ENCODE measurements around the gene FOXC2.

- TF ChIP-seq POLR2A (IDR thresholded peaks at IDR 0.05; ENCODE audit: low read depth, low read length) (no peak), ELK1 (IDR thresholded peaks at IDR 0.05; ENCODE audit: low read depth, low read length) (no peak), BACH1 (IDR thresholded peaks at IDR 0.05; ENCODE audit: borderline replicate concordance) (no peak), EZH2 (IDR thresholded peaks at IDR 0.05; ENCODE audit: borderline replicate concordance, control insufficient read depth, low read depth, low read length) (no peak), CTCF (IDR thresholded peaks at IDR 0.05 in 2 of 3, conservative IDR thresholded peaks at IDR 0.05 in 1 of 3; ENCODE audit: control insufficient read depth in 2 of 3, extremely low read depth in 1 of 3, insufficient read depth in 1 of 3, low read depth in 3 of 3, low read length in 3 of 3) (no peak), RAD21 (IDR thresholded peaks at IDR 0.05; ENCODE audit: insufficient read depth, low read depth, low read length) (no peak), BHLHE40 (IDR thresholded peaks at IDR 0.05; ENCODE audit: borderline replicate concordance in 1 of 2, low read depth in 2 of 2, low read length in 1 of 2) (no peak), USF1 (IDR thresholded peaks at IDR 0.05; ENCODE audit: borderline replicate concordance, extremely low read length, insufficient read depth, low read depth, low read length) (no peak), FOXM1 (IDR thresholded peaks at IDR 0.05; ENCODE audit: low read depth, low read length) (no peak), BRCA1 (IDR thresholded peaks at IDR 0.05; ENCODE audit: low read depth, low read length) (no peak)
Observed at GRCh38 chr16:86580063-86580790, 13.6 kb downstream of the FOXC2 start.
